Measurements from ENCODE around the gene BRD2. TPM values are rescaled to one million over a fixed set of nuclear protein-coding genes. Genes with fewer than 3 reads are reported as not detected.

Gene BRD2
- total and polyA plus RNA-seq, 9 of the 15 experiments (the other 6 are each of a cell fraction or from before 2014, with no cell fraction given), result 19.0 to 252 (median 181) TPM

DNA sequence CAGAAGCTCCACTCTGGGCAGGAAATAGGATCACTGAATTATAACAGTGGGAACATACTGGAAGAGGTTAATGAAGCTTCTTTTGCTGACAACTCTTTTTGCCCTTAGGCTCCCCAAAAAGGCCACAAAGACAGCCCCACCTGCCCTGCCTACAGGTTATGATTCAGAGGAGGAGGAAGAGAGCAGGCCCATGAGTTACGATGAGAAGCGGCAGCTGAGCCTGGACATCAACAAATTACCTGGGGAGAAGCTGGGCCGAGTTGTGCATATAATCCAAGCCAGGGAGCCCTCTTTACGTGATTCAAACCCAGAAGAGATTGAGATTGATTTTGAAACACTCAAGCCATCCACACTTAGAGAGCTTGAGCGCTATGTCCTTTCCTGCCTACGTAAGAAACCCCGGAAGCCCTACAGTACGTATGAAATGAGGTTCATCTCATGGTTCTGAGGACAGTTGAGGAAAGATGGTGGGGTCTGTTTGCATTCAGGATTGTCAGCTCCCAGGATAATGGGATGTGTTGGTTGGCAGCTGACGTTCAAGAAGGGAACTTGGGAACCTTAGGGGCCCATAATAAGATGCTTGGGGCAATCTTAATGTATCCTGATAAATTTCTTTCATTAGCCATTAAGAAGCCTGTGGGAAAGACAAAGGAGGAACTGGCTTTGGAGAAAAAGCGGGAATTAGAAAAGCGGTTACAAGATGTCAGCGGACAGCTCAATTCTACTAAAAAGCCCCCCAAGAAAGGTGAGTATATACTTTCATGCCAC lies 11.5 kb downstream of the BRD2 start (continued):
- TF ChIP-seq, protein P1, sequence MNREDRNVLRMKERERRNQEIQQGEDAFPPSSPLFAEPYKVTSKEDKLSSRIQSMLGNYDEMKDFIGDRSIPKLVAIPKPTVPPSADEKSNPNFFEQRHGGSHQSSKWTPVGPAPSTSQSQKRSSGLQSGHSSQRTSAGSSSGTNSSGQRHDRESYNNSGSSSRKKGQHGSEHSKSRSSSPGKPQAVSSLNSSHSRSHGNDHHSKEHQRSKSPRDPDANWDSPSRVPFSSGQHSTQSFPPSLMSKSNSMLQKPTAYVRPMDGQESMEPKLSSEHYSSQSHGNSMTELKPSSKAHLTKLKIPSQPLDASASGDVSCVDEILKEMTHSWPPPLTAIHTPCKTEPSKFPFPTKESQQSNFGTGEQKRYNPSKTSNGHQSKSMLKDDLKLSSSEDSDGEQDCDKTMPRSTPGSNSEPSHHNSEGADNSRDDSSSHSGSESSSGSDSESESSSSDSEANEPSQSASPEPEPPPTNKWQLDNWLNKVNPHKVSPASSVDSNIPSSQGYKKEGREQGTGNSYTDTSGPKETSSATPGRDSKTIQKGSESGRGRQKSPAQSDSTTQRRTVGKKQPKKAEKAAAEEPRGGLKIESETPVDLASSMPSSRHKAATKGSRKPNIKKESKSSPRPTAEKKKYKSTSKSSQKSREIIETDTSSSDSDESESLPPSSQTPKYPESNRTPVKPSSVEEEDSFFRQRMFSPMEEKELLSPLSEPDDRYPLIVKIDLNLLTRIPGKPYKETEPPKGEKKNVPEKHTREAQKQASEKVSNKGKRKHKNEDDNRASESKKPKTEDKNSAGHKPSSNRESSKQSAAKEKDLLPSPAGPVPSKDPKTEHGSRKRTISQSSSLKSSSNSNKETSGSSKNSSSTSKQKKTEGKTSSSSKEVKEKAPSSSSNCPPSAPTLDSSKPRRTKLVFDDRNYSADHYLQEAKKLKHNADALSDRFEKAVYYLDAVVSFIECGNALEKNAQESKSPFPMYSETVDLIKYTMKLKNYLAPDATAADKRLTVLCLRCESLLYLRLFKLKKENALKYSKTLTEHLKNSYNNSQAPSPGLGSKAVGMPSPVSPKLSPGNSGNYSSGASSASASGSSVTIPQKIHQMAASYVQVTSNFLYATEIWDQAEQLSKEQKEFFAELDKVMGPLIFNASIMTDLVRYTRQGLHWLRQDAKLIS (CRISPR knock-in tag; IDR thresholded peaks at IDR 0.05), result peak; percentile 36; the same call in 1 of the 2 replicates
- TF ChIP-seq WHSC1 (IDR thresholded peaks at IDR 0.05; ENCODE audit: low read length) (no peak), BACH1 (tag; IDR thresholded peaks at IDR 0.05) (no peak), TBL1XR1 (IDR thresholded peaks at IDR 0.05; ENCODE audit: low read length in 2 of 2) (no peak), RBM25 (IDR thresholded peaks at IDR 0.05; ENCODE audit: low read depth, low read length, severe bottlenecking) (no peak)
- TF ChIP-seq, protein P2, sequence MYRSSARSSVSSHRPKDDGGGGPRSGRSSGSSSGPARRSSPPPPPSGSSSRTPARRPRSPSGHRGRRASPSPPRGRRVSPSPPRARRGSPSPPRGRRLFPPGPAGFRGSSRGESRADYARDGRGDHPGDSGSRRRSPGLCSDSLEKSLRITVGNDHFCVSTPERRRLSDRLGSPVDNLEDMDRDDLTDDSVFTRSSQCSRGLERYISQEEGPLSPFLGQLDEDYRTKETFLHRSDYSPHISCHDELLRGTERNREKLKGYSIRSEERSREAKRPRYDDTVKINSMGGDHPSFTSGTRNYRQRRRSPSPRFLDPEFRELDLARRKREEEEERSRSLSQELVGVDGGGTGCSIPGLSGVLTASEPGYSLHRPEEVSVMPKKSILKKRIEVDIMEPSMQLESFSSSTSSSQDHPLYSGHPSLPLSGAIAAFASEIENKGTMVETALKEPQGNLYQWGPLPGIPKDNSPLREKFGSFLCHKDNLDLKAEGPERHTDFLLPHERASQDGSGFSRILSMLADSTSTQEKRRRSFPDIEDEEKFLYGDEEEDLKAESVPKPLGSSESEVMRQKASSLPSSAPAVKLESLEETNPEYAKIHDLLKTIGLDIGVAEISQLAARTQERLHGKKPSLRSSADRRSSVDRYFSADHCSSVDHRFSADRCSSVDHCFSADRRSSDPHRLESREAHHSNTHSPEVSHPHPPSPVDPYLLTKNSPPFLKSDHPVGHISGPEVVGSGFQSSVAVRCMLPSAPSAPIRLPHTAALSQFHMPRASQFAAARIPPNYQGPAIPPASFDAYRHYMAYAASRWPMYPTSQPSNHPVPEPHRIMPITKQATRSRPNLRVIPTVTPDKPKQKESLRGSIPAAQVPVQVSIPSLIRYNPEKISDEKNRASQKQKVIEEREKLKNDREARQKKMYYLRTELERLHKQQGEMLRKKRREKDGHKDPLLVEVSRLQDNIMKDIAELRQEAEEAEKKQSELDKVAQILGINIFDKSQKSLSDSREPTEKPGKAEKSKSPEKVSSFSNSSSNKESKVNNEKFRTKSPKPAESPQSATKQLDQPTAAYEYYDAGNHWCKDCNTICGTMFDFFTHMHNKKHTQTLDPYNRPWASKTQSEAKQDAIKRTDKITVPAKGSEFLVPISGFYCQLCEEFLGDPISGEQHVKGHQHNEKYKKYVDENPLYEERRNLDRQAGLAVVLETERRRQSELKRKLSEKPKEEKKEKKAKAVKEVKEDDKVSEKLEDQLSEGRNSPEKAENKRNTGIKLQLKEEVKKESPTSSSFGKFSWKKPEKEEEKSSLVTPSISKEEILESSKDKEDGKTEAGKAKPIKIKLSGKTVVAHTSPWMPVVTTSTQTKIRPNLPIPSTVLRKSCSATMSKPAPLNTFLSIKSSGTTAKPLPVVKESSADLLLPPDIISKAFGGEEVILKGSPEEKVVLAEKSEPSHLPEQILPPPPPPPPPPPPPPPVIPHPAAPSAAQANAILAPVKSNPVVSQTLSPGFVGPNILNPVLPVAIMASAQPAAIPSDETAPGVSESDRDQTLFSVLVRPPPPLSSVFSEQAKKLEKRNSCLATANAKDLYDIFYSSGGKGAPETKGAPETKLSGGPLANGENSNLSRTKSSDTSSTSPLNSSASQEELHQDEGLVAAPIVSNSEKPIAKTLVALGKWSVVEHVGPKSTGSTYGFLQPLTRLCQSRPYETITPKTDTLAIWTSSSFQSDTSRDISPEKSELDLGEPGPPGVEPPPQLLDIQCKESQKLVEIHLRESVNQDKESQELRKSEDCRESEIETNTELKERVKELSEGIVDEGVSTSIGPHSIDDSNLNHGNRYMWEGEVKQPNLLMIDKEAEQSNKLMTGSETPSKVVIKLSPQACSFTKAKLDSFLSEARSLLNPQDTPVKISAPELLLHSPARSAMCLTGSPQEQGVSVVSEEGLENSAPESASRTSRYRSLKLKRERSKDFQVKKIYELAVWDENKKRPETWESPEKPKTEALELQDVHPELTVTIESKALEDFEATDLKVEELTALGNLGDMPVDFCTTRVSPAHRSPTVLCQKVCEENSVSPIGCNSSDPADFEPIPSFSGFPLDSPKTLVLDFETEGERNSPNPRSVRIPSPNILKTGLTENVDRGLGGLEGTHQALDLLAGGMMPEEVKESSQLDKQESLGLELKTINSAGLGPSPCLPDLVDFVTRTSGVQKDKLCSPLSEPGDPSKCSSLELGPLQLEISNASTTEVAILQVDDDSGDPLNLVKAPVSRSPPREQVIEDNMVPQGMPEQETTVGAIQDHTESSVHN (IDR thresholded peaks at IDR 0.05; ENCODE audit: borderline replicate concordance in 1 of 2, low read depth in 1 of 2), result no peak
- TF ChIP-seq, protein P3, sequence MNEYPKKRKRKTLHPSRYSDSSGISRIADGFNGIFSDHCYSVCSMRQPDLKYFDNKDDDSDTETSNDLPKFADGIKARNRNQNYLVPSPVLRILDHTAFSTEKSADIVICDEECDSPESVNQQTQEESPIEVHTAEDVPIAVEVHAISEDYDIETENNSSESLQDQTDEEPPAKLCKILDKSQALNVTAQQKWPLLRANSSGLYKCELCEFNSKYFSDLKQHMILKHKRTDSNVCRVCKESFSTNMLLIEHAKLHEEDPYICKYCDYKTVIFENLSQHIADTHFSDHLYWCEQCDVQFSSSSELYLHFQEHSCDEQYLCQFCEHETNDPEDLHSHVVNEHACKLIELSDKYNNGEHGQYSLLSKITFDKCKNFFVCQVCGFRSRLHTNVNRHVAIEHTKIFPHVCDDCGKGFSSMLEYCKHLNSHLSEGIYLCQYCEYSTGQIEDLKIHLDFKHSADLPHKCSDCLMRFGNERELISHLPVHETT (CRISPR knock-in tag; conservative IDR thresholded peaks at IDR 0.05 in 1 of 2, IDR thresholded peaks at IDR 0.05 in 1 of 2), result no peak
- TF ChIP-seq, protein P4, sequence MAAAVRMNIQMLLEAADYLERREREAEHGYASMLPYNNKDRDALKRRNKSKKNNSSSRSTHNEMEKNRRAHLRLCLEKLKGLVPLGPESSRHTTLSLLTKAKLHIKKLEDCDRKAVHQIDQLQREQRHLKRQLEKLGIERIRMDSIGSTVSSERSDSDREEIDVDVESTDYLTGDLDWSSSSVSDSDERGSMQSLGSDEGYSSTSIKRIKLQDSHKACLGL (CRISPR knock-in tag; IDR thresholded peaks at IDR 0.05; ENCODE audit: borderline replicate concordance, poor library complexity, severe bottlenecking), result no peak

Data from K562 (cell line).